ENCODE results near the gene HSPB2. TPM values are rescaled to one million over a fixed set of nuclear protein-coding genes. Genes with fewer than 3 reads are reported as not detected.
A peak's percentile ranks its signal among the peaks of the same experiment; 100 is the strongest.

HSPB2 gene
- total and polyA plus RNA-seq, 2 of the 8 experiments (the other 6 are each of a cell fraction or from before 2014, with no cell fraction given), result 0.32 to 0.86 TPM

DNA sequence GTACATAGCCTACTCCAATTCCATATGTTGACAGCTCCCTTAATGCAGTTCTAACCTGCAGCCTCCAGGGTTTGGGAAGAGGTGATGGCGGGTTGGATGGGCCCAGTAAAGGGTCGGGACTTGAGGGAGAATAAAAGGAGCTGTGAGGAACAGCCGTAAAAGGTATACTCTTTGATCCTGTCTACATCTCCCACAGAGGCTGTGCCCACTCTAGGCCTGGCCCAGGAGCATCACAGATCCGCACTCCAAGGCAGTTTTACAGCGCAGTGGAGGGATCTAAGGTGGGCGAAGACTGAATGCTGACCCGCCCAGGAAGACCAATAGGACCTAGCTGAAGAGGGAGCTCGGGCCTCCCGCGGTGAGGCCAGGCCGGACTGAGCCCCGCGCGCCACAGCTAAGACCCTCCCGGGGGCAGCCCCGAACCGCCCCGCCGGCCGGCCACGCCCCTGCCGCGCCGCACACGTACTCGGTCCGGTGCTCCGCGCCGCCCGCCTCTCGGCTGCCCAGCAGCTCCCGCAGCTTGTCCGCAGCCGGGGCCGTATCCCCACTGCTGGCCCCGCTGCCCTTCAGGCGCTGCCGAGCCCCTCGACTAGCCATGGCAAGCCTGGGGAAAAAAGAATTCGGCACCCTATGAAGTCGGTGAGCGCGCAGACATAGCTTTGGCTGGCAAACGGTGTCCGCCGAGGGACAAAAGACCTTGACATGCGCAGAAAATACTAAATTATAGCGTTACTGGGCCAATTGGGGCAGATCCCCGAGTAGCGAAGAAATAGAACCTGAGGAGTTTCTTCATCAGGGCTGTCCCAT is 41.4 kb upstream of the HSPB2 start, which contains the start of gene ALG9 (continued):
- TF ChIP-seq SIN3A (conservative IDR thresholded peaks at IDR 0.05 in 1 of 2, IDR thresholded peaks at IDR 0.05 in 1 of 2; ENCODE audit: low read depth in 1 of 2, low read length in 2 of 2), result peak; percentile 52 to 62; a peak in 3 of 4 replicates
- TF ChIP-seq, protein P1, sequence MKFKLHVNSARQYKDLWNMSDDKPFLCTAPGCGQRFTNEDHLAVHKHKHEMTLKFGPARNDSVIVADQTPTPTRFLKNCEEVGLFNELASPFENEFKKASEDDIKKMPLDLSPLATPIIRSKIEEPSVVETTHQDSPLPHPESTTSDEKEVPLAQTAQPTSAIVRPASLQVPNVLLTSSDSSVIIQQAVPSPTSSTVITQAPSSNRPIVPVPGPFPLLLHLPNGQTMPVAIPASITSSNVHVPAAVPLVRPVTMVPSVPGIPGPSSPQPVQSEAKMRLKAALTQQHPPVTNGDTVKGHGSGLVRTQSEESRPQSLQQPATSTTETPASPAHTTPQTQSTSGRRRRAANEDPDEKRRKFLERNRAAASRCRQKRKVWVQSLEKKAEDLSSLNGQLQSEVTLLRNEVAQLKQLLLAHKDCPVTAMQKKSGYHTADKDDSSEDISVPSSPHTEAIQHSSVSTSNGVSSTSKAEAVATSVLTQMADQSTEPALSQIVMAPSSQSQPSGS (IDR thresholded peaks at IDR 0.05; ENCODE audit: low read length), result no peak
- TF ChIP-seq KDM5A (IDR thresholded peaks at IDR 0.05; ENCODE audit: low read length), result 0 out of 2 replicates have a peak, but pooled peaks have one; percentile 12
- TF ChIP-seq, protein P2, sequence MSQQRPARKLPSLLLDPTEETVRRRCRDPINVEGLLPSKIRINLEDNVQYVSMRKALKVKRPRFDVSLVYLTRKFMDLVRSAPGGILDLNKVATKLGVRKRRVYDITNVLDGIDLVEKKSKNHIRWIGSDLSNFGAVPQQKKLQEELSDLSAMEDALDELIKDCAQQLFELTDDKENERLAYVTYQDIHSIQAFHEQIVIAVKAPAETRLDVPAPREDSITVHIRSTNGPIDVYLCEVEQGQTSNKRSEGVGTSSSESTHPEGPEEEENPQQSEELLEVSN (IDR thresholded peaks at IDR 0.05), result no peak
- TF ChIP-seq SUZ12 (IDR thresholded peaks at IDR 0.05; ENCODE audit: low read length), result no peak
- TF ChIP-seq RNF2 (IDR thresholded peaks at IDR 0.05; ENCODE audit: borderline replicate concordance, low read depth, low read length, missing control alignments, poor library complexity, severe bottlenecking), result no peak
- TF ChIP-seq CEBPB (IDR thresholded peaks at IDR 0.05; ENCODE audit: low read depth, low read length), result no peak
- TF ChIP-seq HDAC2 (IDR thresholded peaks at IDR 0.05; ENCODE audit: borderline replicate concordance in 1 of 2, low read depth in 2 of 2, low read length in 2 of 2), result peak in 1 of 2 experiments; percentile 75; a peak in 1 of 4 replicates
- peak; percentile 65; the same call in 1 of the 2 replicates for TF ChIP-seq TAF1 (IDR thresholded peaks at IDR 0.05; ENCODE audit: low read depth, low read length)
- TF ChIP-seq EGR1 (IDR thresholded peaks at IDR 0.05; ENCODE audit: borderline replicate concordance, low read depth, low read length), result no peak
- TF ChIP-seq HDAC6 (IDR thresholded peaks at IDR 0.05; ENCODE audit: low read depth, low read length), result no peak
- no peak for TF ChIP-seq SIX5 (IDR thresholded peaks at IDR 0.05; ENCODE audit: low read depth, low read length)
- TF ChIP-seq CTBP2 (IDR thresholded peaks at IDR 0.05; ENCODE audit: borderline replicate concordance, insufficient read depth, insufficient read length, low read length), result no peak
- no peak for TF ChIP-seq CREB1 (IDR thresholded peaks at IDR 0.05)
